Neural cell (in vitro differentiated cells): ENCODE results near the gene PAPLN. TPM values are rescaled to one million over a fixed set of nuclear protein-coding genes. Genes with fewer than 3 reads are reported as not detected.

Source experiments
- H2AFZ ChIP-seq: fragments of 200-600, 300-800 bp; sonication (generic), shearing (Covaris generic); 2 replicates; pipeline ENCODE4 v1.6.0; 2014; ENCODE audit warnings: low read depth, mild to moderate bottlenecking, antibody characterized with exemption, low read length, moderate library complexity
- H3F3A ChIP-seq: fragments of 200-600 bp; shearing (Covaris generic); 2 replicates; pipeline ENCODE4 v1.6.1; 2016; ENCODE audit warnings: mild to moderate bottlenecking, moderate library complexity, mixed read lengths, antibody characterized with exemption, low read length; ENCODE audit not compliant: insufficient read depth, poor library complexity, severe bottlenecking
- H3K27ac ChIP-seq: fragments of 200-600, 300-800 bp; sonication (generic), shearing (Covaris generic); 2 replicates; pipeline ENCODE4 v1.5.1; 2014; ENCODE audit warnings: mild to moderate bottlenecking, low read length, moderate library complexity
- H3K27me3 ChIP-seq: fragments of 300-800, 200-600 bp; sonication (generic), shearing (Covaris generic); 2 replicates; pipeline ENCODE4 v1.6.0; 2014; ENCODE audit warnings: mild to moderate bottlenecking, low read depth, low read length, moderate library complexity; ENCODE audit not compliant: insufficient read depth
- H3K36me3 ChIP-seq: fragments of 300-800, 200-600 bp; sonication (generic), shearing (Covaris generic); 2 replicates; pipeline ENCODE4 v1.5.1; 2014; ENCODE audit warnings: mild to moderate bottlenecking, antibody characterized with exemption, low read length, moderate library complexity; ENCODE audit not compliant: insufficient read depth
- H3K4me2 ChIP-seq: fragments of 300-800, 200-600 bp; sonication (generic), shearing (Covaris generic); 2 replicates; pipeline ENCODE4 v1.6.0; 2014; ENCODE audit warnings: mild to moderate bottlenecking, low read length
- H3K4me3 ChIP-seq: fragments of 300-800, 200-600 bp; sonication (generic), shearing (Covaris generic); 2 replicates; pipeline ENCODE4 v1.5.1; 2014; ENCODE audit warnings: mild to moderate bottlenecking, low read length, moderate library complexity
- H3K79me2 ChIP-seq: fragments of 200-600 bp; shearing (Covaris generic); replicated peaks from 2 replicates; pipeline ENCODE4 v1.6.0; 2014; ENCODE audit warnings: mild to moderate bottlenecking, low read length, moderate library complexity; ENCODE audit not compliant: insufficient read depth
- H3K9ac ChIP-seq: fragments of 300-800, 200-600 bp; sonication (generic), shearing (Covaris generic); 2 replicates; pipeline ENCODE4 v1.6.1; 2016; ENCODE audit warnings: mild to moderate bottlenecking, low read length, mixed read lengths
- H3K9me2 ChIP-seq: fragments of 200-600 bp; shearing (Covaris generic); 2 replicates; pipeline ENCODE4 v1.6.1; 2016; ENCODE audit warnings: mild to moderate bottlenecking, low read length, mixed read lengths; ENCODE audit not compliant: insufficient read depth
- H3K9me3 ChIP-seq: fragments of 200-600, 300-800 bp; sonication (generic), shearing (Covaris generic); 2 replicates; pipeline ENCODE4 v1.6.1; 2016; ENCODE audit warnings: mild to moderate bottlenecking, mixed run types, low read length, moderate library complexity, mixed read lengths
- H4K20me1 ChIP-seq: fragments of 200-600 bp; shearing (Covaris generic); 2 replicates; pipeline ENCODE4 v1.6.1; 2016; ENCODE audit warnings: mild to moderate bottlenecking, mixed run types; ENCODE audit not compliant: insufficient read depth
- EP300 ChIP-seq: fragments of 450-650 bp; conservative IDR thresholded peaks from 2 replicates; pipeline ENCODE4 v1.6.1; 2014; ENCODE audit warnings: antibody characterized with exemption, mild to moderate bottlenecking, moderate library complexity; ENCODE audit not compliant: poor library complexity, severe bottlenecking
- EZH2 ChIP-seq: fragments of 200-600, 300-800 bp; shearing (Covaris generic), sonication (generic); IDR thresholded peaks from 2 replicates; pipeline ENCODE4 v1.6.1; 2014; ENCODE audit warnings: antibody characterized with exemption, low read length, borderline replicate concordance, mild to moderate bottlenecking; ENCODE audit not compliant: insufficient read depth, poor library complexity, severe bottlenecking
- MXI1 ChIP-seq: fragments of 450-650 bp; conservative IDR thresholded peaks from 2 replicates; pipeline ENCODE4 v1.6.1; 2014; ENCODE audit warnings: antibody characterized with exemption, mild to moderate bottlenecking; ENCODE audit not compliant: poor library complexity, severe bottlenecking
- POLR2AphosphoS5 ChIP-seq: IDR thresholded peaks from 2 replicates; pipeline ENCODE4 v1.6.1; 2012
- RAD21 ChIP-seq: fragments of 450-650 bp; conservative IDR thresholded peaks from 2 replicates; pipeline ENCODE4 v1.6.1; 2014; ENCODE audit warnings: antibody characterized with exemption, mild to moderate bottlenecking, moderate library complexity
- REST ChIP-seq: IDR thresholded peaks from 2 replicates; pipeline ENCODE4 v1.6.1; 2012; ENCODE audit warnings: borderline replicate concordance
- SMC3 ChIP-seq: fragments of 450-650 bp; conservative IDR thresholded peaks from 2 replicates; pipeline ENCODE4 v1.6.1; 2014; ENCODE audit warnings: antibody characterized with exemption, mild to moderate bottlenecking, moderate library complexity; ENCODE audit not compliant: poor library complexity
- TAF1 ChIP-seq: IDR thresholded peaks from 2 replicates; pipeline ENCODE4 v1.6.1; 2012; ENCODE audit warnings: low read depth
- polyA plus RNA-seq: library from polyadenylated mRNA; depleted of rRNA; stranded (reverse); fragments of >200 nt; gene quantifications from 2 replicates; pipeline ENCODE4 v1.2.3, GENCODE V29; 2014
- TF ChIP-seq, protein P1 (sequence below): fragments of 450-650 bp; IDR thresholded peaks from 2 replicates; pipeline ENCODE4 v1.5.1; 2014; ENCODE audit warnings: antibody characterized with exemption, mild to moderate bottlenecking, moderate library complexity; ENCODE audit not compliant: poor library complexity, severe bottlenecking

The PAPLN gene
- polyA plus RNA-seq, 1 donor from 2014 or later: 0.14 TPM

DNA sequence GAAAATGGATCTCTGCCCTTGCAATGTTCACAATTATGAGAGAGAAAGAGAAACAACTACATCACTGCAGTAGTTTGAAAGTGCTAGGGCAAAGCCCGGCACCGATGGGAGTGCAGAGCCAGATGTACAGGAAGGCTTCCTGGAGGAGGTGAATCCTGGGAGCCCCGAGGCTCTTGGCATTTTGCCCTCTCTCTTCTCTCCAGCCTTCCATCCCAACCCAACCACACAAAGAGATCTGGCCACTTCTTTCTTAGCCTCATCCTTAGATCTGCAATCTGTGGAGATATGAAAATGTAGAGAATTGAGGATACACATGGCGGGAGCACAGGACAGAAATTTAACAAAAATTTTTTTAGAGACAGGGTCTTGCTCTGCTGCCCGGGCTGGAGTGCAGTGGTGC lies 3.3 kb upstream of the PAPLN start:
- Histone ChIP-seq H3K9me2 (no peaks in the 10 kb centered on the region), H3K9ac (no peak overlapping the region), H3K9me3 (no peaks in the 10 kb centered on the region), H3K4me2 (no peak overlapping the region), H4K20me1 (no peaks in the 10 kb centered on the region), H2AFZ (no peak overlapping the region), H3K4me3 (no peak overlapping the region), H3K79me2 (no peaks in the 10 kb centered on the region), H3K36me3 (peaks cover 1% of the 10 kb centered on the region), H3F3A (no peaks in the 10 kb centered on the region), H3K27me3 (peaks cover 31% of the 10 kb centered on the region), H3K27ac (no peak overlapping the region)
- TF ChIP-seq, protein P1, sequence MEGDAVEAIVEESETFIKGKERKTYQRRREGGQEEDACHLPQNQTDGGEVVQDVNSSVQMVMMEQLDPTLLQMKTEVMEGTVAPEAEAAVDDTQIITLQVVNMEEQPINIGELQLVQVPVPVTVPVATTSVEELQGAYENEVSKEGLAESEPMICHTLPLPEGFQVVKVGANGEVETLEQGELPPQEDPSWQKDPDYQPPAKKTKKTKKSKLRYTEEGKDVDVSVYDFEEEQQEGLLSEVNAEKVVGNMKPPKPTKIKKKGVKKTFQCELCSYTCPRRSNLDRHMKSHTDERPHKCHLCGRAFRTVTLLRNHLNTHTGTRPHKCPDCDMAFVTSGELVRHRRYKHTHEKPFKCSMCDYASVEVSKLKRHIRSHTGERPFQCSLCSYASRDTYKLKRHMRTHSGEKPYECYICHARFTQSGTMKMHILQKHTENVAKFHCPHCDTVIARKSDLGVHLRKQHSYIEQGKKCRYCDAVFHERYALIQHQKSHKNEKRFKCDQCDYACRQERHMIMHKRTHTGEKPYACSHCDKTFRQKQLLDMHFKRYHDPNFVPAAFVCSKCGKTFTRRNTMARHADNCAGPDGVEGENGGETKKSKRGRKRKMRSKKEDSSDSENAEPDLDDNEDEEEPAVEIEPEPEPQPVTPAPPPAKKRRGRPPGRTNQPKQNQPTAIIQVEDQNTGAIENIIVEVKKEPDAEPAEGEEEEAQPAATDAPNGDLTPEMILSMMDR: no peak
- TF ChIP-seq TAF1 (no peak), POLR2AphosphoS5 (no peak), RAD21 (no peak), EP300 (no peak), REST (no peak), MXI1 (no peak), SMC3 (no peak), EZH2 (no peak)

GRCh38 chr14:73234586-73235394 lies 2.5 kb upstream of the PAPLN start:
- H3K79me2 ChIP-seq: no peaks in the 10 kb centered on the region
- peak overlapping the region; percentile 40 for H3K9ac ChIP-seq
- no peaks in the 10 kb centered on the region for H3F3A ChIP-seq
- peak overlapping the region; percentile 54 for H3K4me3 ChIP-seq
- TF ChIP-seq POLR2AphosphoS5: no peak
- TF ChIP-seq RAD21: no peak
- no peak for TF ChIP-seq EZH2
- TF ChIP-seq REST: no peak
- TF ChIP-seq, protein P1: no peak
- no peak for TF ChIP-seq MXI1
- TF ChIP-seq EP300: no peak
- no peak for TF ChIP-seq SMC3
- no peak for TF ChIP-seq TAF1
- H3K9me3 ChIP-seq: no peaks in the 10 kb centered on the region
- peak overlapping the region; percentile 65 for H3K4me2 ChIP-seq
- H3K36me3 ChIP-seq: no peaks in the 10 kb centered on the region
- H3K9me2 ChIP-seq: no peaks in the 10 kb centered on the region
- no peaks in the 10 kb centered on the region for H4K20me1 ChIP-seq
- peak overlapping the region; percentile 30 for H2AFZ ChIP-seq
- no peak overlapping the region for H3K27ac ChIP-seq
- H3K27me3 ChIP-seq: peaks cover 39% of the 10 kb centered on the region
